Naive thymus-derived CD4-positive, alpha-beta T cell (primary cell): ENCODE measurements around the gene YIPF1. TPM values are rescaled to one million over a fixed set of nuclear protein-coding genes. Genes with fewer than 3 reads are reported as not detected.
"Not testable (repeated sequence)": the region's sequence is repeated elsewhere in the genome, so short reads cannot be mapped to it uniquely, and the experiment has no call there.

Experiments
- ATAC-seq: fragments of 150-1000 bp; cut with Tn5 transposase; 2 replicates; pipeline ENCODE4 v1.10.0; 2021; ENCODE audit warnings: mild to moderate bottlenecking, moderate library complexity
- CTCF ChIA-PET: fragments of 350-600 bp; sonication (Branson Sonifier 250); formaldehyde crosslinking; loops from one replicate; lab custom pipeline; 2021; ENCODE audit warnings: antibody characterized with exemption; lab: Charles Lee
- POLR2A ChIA-PET: fragments of 350-600 bp; sonication (Branson Sonifier 250); formaldehyde crosslinking; loops from one replicate; lab custom pipeline; 2021; ENCODE audit warnings: antibody characterized with exemption, inconsistent platforms; lab: Charles Lee
- DNase-seq, 9 donors: peaks; one replicate each; pipeline versions ENCODE4 v3.0.0 to v3.0.0-alpha.2; 2020 to 2022; ENCODE audit warnings: mixed read lengths in 1 of 9
- H3K27ac ChIP-seq: one replicate; pipeline ENCODE4 v1.7.0; 2013; ENCODE audit warnings: mild to moderate bottlenecking, low read depth, low read length, moderate library complexity
- H3K27me3 ChIP-seq, 2 donors: one replicate each; pipeline ENCODE4 v1.7.0; 2013; ENCODE audit warnings: low read length in 2 of 2, mild to moderate bottlenecking in 2 of 2, moderate library complexity in 2 of 2; ENCODE audit not compliant: control insufficient read depth in 2 of 2, insufficient read depth in 2 of 2
- H3K36me3 ChIP-seq, 3 experiments: 1 replicate in 2 of 3; 2 replicates in 1 of 3; pipeline ENCODE4 v1.7.0; 2013; ENCODE audit warnings: low read length in 3 of 3, mild to moderate bottlenecking in 3 of 3, moderate library complexity in 1 of 3; ENCODE audit not compliant: insufficient read depth in 3 of 3, control insufficient read depth in 2 of 3
- H3K4me1 ChIP-seq, 2 donors: one replicate each; pipeline ENCODE4 v1.7.0; 2013; ENCODE audit warnings: low read length in 2 of 2, mild to moderate bottlenecking in 2 of 2, moderate library complexity in 1 of 2; ENCODE audit not compliant: control insufficient read depth in 2 of 2, insufficient read depth in 2 of 2
- H3K4me3 ChIP-seq: 2 replicates; pipeline ENCODE4 v1.7.0; 2013; ENCODE audit warnings: mild to moderate bottlenecking, low read length
- H3K9me3 ChIP-seq, 3 experiments: 1 replicate in 2 of 3; 2 replicates in 1 of 3; pipeline ENCODE4 v1.7.0; 2013; ENCODE audit warnings: low read length in 3 of 3; ENCODE audit not compliant: control insufficient read depth in 2 of 3
- H3K27ac Mint-ChIP-seq, 9 donors: one replicate each; pipeline ENCODE4 v1.8.0; 2020 to 2022; ENCODE audit warnings: mixed read lengths in 9 of 9, mild to moderate bottlenecking in 8 of 9, moderate library complexity in 5 of 9, inconsistent platforms in 2 of 9
- H3K27me3 Mint-ChIP-seq, 5 donors: one replicate each; pipeline ENCODE4 v1.8.0; 2021 to 2022; ENCODE audit warnings: mixed read lengths in 5 of 5, mild to moderate bottlenecking in 1 of 5
- H3K36me3 Mint-ChIP-seq, 5 donors: one replicate each; pipeline ENCODE4 v1.8.0; 2020 to 2022; ENCODE audit warnings: mixed read lengths in 5 of 5, mild to moderate bottlenecking in 3 of 5, inconsistent platforms in 1 of 5
- H3K4me1 Mint-ChIP-seq, 7 donors: one replicate each; pipeline ENCODE4 v1.8.0; 2020 to 2022; ENCODE audit warnings: mixed read lengths in 7 of 7, mild to moderate bottlenecking in 3 of 7, inconsistent platforms in 1 of 7
- H3K4me3 Mint-ChIP-seq, 10 donors: one replicate each; pipeline ENCODE4 v1.8.0; 2020 to 2022; ENCODE audit warnings: mild to moderate bottlenecking in 10 of 10, mixed read lengths in 10 of 10, moderate library complexity in 6 of 10, inconsistent platforms in 2 of 10
- H3K9me3 Mint-ChIP-seq, 11 donors: one replicate each; pipeline ENCODE4 v1.8.0; 2020 to 2022; ENCODE audit warnings: mixed read lengths in 11 of 11, mild to moderate bottlenecking in 4 of 11, inconsistent platforms in 1 of 11, moderate library complexity in 1 of 11
- intact Hi-C, 2 donors: fragments of 100-400 bp; cut with micrococcal nuclease; formaldehyde crosslinking; loops; one replicate each; pipeline ENCODE4 v1.15.1; 2023
- polyA plus RNA-seq, 2 donors: library from polyadenylated mRNA; unstranded; fragments of 300-500 nt; fragmentation: Illumina TruSeq; gene quantifications; one replicate each; pipeline ENCODE4 v1.2.3, GENCODE V29; 2021
- total RNA-seq, 6 experiments: library from RNA in 5 of 6; stranded (reverse) in 5 of 6; gene quantifications; 1 replicate in 5 of 6; 2 replicates in 1 of 6; pipeline ENCODE4 v1.2.3 and lab custom pipeline; 2021 to 2026

Gene YIPF1
- total and polyA plus RNA-seq, 7 experiments from 2014 or later: 10.5 to 27.4 (median 17.1) TPM

GRCh38 chr1:53826367-53826766 is 63.2 kb downstream of the YIPF1 start:
- ATAC-seq: no peak
- peaks cover 4 to 51% (median 20%) of the 10 kb centered on the region in 5 donors for H3K36me3 Mint-ChIP-seq
- H3K4me1 Mint-ChIP-seq: peaks cover 0 to 9% (median 0%) of the 10 kb centered on the region in 7 donors
- Histone ChIP-seq H3K4me3 (no peak overlapping the region), H3K36me3 (peaks cover 0 to 52% (median 6%) of the 10 kb centered on the region in 3 experiments), H3K27ac (no peak overlapping the region), H3K27me3 (no peaks in the 10 kb centered on the region), H3K9me3 (no peaks in the 10 kb centered on the region), H3K4me1 (no peaks in the 10 kb centered on the region)
- intact Hi-C loops: no loop called here
- POLR2A ChIA-PET: no interaction called here
- no peaks in the 10 kb centered on the region for H3K27me3 Mint-ChIP-seq
- H3K27ac Mint-ChIP-seq: no peak overlapping the region
- H3K4me3 Mint-ChIP-seq: no peak overlapping the region
- H3K9me3 Mint-ChIP-seq: no peaks in the 10 kb centered on the region
- CTCF ChIA-PET: no interaction called here
- no peak for DNase-seq

- CTCF ChIA-PET: interaction anchor here (0.6 kb wide), 1 partner anchor 11 kb away, joined by 3 read pairs; no protein-coding TSS in a partner anchor
Measured at GRCh38 chr1:53825306-53825705, 64.3 kb downstream of the YIPF1 start.

GRCh38 chr1:53822931-53823330 is 66.7 kb downstream of the YIPF1 start:
- DNase-seq (no peak), ATAC-seq (no peak)
- H3K4me3 Mint-ChIP-seq: no peak overlapping the region
- H3K36me3 Mint-ChIP-seq: peaks cover 4 to 58% (median 31%) of the 10 kb centered on the region in 5 donors
- H3K4me1 ChIP-seq: no peaks in the 10 kb centered on the region
- H3K9me3 Mint-ChIP-seq: no peaks in the 10 kb centered on the region
- CTCF ChIA-PET: interaction anchor here (1.7 kb wide), 1 partner anchor 38 kb away, joined by 4 read pairs; no protein-coding TSS in a partner anchor
- peaks cover 0 to 43% (median 6%) of the 10 kb centered on the region in 3 experiments for H3K36me3 ChIP-seq
- H3K4me3 ChIP-seq: no peak overlapping the region
- POLR2A ChIA-PET: no interaction called here
- no peaks in the 10 kb centered on the region for H3K27me3 ChIP-seq
- H3K27ac Mint-ChIP-seq: peak overlapping the region in 1 of 9 donors; percentile 1
- no peak overlapping the region for H3K27ac ChIP-seq
- intact Hi-C loops: no loop called here
- H3K27me3 Mint-ChIP-seq: no peaks in the 10 kb centered on the region
- no peaks in the 10 kb centered on the region for H3K9me3 ChIP-seq
- H3K4me1 Mint-ChIP-seq: peaks cover 0 to 7% (median 0%) of the 10 kb centered on the region in 7 donors

More at GRCh38 chr1:53825306-53825705, 64.3 kb downstream of the YIPF1 start:
- peaks cover 0 to 52% (median 6%) of the 10 kb centered on the region in 3 experiments for H3K36me3 ChIP-seq
- H3K9me3 ChIP-seq: no peaks in the 10 kb centered on the region
- Mint-ChIP-seq H3K9me3 (no peaks in the 10 kb centered on the region), H3K4me1 (peaks cover 0 to 9% (median 0%) of the 10 kb centered on the region in 7 donors), H3K36me3 (peaks cover 4 to 51% (median 24%) of the 10 kb centered on the region in 5 donors), H3K27me3 (no peaks in the 10 kb centered on the region), H3K4me3 (no peak overlapping the region), H3K27ac (peak overlapping the region in 1 of 9 donors; percentile 7)
- H3K27me3 ChIP-seq: no peaks in the 10 kb centered on the region
- DNase-seq (no peak), ATAC-seq (no peak)
- intact Hi-C loops: no loop called here
- POLR2A ChIA-PET: no interaction called here
- no peak overlapping the region for H3K27ac ChIP-seq
- no peak overlapping the region for H3K4me3 ChIP-seq
- no peaks in the 10 kb centered on the region for H3K4me1 ChIP-seq

GRCh38 chr1:53821380-53821779 is 68.2 kb downstream of the YIPF1 start:
- CTCF ChIA-PET: no interaction called here
- ATAC-seq: no peak
- Mint-ChIP-seq H3K4me1 (peaks cover 0 to 7% (median 0%) of the 10 kb centered on the region in 7 donors), H3K9me3 (no peaks in the 10 kb centered on the region), H3K27me3 (no peaks in the 10 kb centered on the region), H3K27ac (no peak overlapping the region), H3K4me3 (no peak overlapping the region), H3K36me3 (peaks cover 7 to 60% (median 37%) of the 10 kb centered on the region in 5 donors)
- no peak for DNase-seq
- Histone ChIP-seq H3K27ac (no peak overlapping the region), H3K4me3 (no peak overlapping the region), H3K4me1 (no peaks in the 10 kb centered on the region), H3K9me3 (no peaks in the 10 kb centered on the region), H3K36me3 (peaks cover 0 to 40% (median under 1%) of the 10 kb centered on the region in 3 experiments), H3K27me3 (no peaks in the 10 kb centered on the region)
- POLR2A ChIA-PET: no interaction called here
- intact Hi-C loops: no loop called here

GRCh38 chr1:53819387-53819786 is 70.2 kb downstream of the YIPF1 start:
- Mint-ChIP-seq H3K27ac (no peak overlapping the region), H3K27me3 (no peaks in the 10 kb centered on the region), H3K36me3 (peaks cover 15 to 60% (median 38%) of the 10 kb centered on the region in 5 donors), H3K9me3 (peaks cover 0 to under 1% (median 0%) of the 10 kb centered on the region in 11 donors), H3K4me3 (no peak overlapping the region), H3K4me1 (peaks cover 6 to 18% (median 13%) of the 10 kb centered on the region in 7 donors)
- H3K9me3 ChIP-seq: no peaks in the 10 kb centered on the region
- ChIA-PET POLR2A (no interaction called here), CTCF (no interaction called here)
- peaks cover 0 to 30% (median 0%) of the 10 kb centered on the region in 3 experiments for H3K36me3 ChIP-seq
- H3K4me3 ChIP-seq: no peak overlapping the region
- ATAC-seq (no peak), DNase-seq (no peak)
- H3K4me1 ChIP-seq: no peaks in the 10 kb centered on the region
- H3K27ac ChIP-seq: no peak overlapping the region
- intact Hi-C loops: no loop called here
- no peaks in the 10 kb centered on the region for H3K27me3 ChIP-seq

GRCh38 chr1:53816584-53816983 is 73.0 kb downstream of the YIPF1 start:
- H3K4me3 Mint-ChIP-seq, H3K27ac Mint-ChIP-seq, H3K9me3 Mint-ChIP-seq, H3K4me1 ChIP-seq, intact Hi-C loops, POLR2A ChIA-PET, DNase-seq, H3K27me3 ChIP-seq, H3K4me3 ChIP-seq, H3K9me3 ChIP-seq, H3K27ac ChIP-seq, ATAC-seq, CTCF ChIA-PET, H3K27me3 Mint-ChIP-seq: not testable (repeated sequence)
- peaks cover 19 to 77% (median 60%) of the 10 kb centered on the region in 5 donors for H3K36me3 Mint-ChIP-seq
- H3K36me3 ChIP-seq: peaks cover 0 to 24% (median 0%) of the 10 kb centered on the region in 3 experiments
- peaks cover 1 to 26% (median 13%) of the 10 kb centered on the region in 7 donors for H3K4me1 Mint-ChIP-seq

GRCh38 chr1:53815484-53815883 is 74.1 kb downstream of the YIPF1 start:
- H3K4me3 ChIP-seq, DNase-seq, CTCF ChIA-PET, H3K4me3 Mint-ChIP-seq, ATAC-seq, POLR2A ChIA-PET, H3K27me3 Mint-ChIP-seq, H3K27ac ChIP-seq, H3K27me3 ChIP-seq, H3K9me3 Mint-ChIP-seq, H3K9me3 ChIP-seq, H3K4me1 ChIP-seq, intact Hi-C loops: not testable (repeated sequence)
- H3K27ac Mint-ChIP-seq: peak overlapping the region in 1 of 9 donors; percentile 14
- peaks cover 0 to 28% (median 0%) of the 10 kb centered on the region in 3 experiments for H3K36me3 ChIP-seq
- H3K36me3 Mint-ChIP-seq: peaks cover 19 to 83% (median 64%) of the 10 kb centered on the region in 5 donors
- peaks cover 0 to 33% (median 13%) of the 10 kb centered on the region in 7 donors for H3K4me1 Mint-ChIP-seq
